Activated CD4-positive, alpha-beta T cell treated with anti-CD3 and anti-CD28 coated beads, Interleukin-2, amount 10 ng/mL, durations not matched to agents 24 days and 14 days (primary cell): ENCODE measurements around the gene CCDC159. TPM values are rescaled to one million over a fixed set of nuclear protein-coding genes. Genes with fewer than 3 reads are reported as not detected.
"Not testable (repeated sequence)": the region's sequence is repeated elsewhere in the genome, so short reads cannot be mapped to it uniquely, and the experiment has no call there.

Experiments
- DNase-seq: peaks from one replicate; pipeline ENCODE4 v3.0.0; 2022
- H3K27ac Mint-ChIP-seq: one replicate; pipeline ENCODE4 v1.8.0; 2022; ENCODE audit warnings: mild to moderate bottlenecking, mixed read lengths
- H3K27me3 Mint-ChIP-seq: one replicate; pipeline ENCODE4 v1.8.0; 2022; ENCODE audit warnings: mixed read lengths
- H3K36me3 Mint-ChIP-seq: one replicate; pipeline ENCODE4 v1.8.0; 2022; ENCODE audit warnings: low read depth, mild to moderate bottlenecking, mixed read lengths
- H3K4me1 Mint-ChIP-seq: one replicate; pipeline ENCODE4 v1.8.0; 2021; ENCODE audit warnings: mixed read lengths
- H3K4me3 Mint-ChIP-seq: one replicate; pipeline ENCODE4 v1.8.0; 2022; ENCODE audit warnings: mild to moderate bottlenecking, moderate library complexity, mixed read lengths
- H3K9me3 Mint-ChIP-seq: one replicate; pipeline ENCODE4 v1.8.0; 2021; ENCODE audit warnings: mixed read lengths
- intact Hi-C: fragments of 100-400 bp; cut with micrococcal nuclease; formaldehyde crosslinking; loops from one replicate; pipeline ENCODE4 v1.15.1; 2023
- total RNA-seq: library from RNA; stranded (reverse); gene quantifications from 2 replicates; pipeline ENCODE4 v1.2.3, GENCODE V29; 2022

The CCDC159 gene, protein sequence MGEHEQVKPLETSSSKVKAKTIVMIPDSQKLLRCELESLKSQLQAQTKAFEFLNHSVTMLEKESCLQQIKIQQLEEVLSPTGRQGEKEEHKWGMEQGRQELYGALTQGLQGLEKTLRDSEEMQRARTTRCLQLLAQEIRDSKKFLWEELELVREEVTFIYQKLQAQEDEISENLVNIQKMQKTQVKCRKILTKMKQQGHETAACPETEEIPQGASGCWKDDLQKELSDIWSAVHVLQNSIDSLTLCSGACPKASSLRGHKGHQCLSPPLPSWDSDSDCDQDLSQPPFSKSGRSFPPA
- total RNA-seq: 11.7 and 14.8 TPM in 2 replicates

DNA sequence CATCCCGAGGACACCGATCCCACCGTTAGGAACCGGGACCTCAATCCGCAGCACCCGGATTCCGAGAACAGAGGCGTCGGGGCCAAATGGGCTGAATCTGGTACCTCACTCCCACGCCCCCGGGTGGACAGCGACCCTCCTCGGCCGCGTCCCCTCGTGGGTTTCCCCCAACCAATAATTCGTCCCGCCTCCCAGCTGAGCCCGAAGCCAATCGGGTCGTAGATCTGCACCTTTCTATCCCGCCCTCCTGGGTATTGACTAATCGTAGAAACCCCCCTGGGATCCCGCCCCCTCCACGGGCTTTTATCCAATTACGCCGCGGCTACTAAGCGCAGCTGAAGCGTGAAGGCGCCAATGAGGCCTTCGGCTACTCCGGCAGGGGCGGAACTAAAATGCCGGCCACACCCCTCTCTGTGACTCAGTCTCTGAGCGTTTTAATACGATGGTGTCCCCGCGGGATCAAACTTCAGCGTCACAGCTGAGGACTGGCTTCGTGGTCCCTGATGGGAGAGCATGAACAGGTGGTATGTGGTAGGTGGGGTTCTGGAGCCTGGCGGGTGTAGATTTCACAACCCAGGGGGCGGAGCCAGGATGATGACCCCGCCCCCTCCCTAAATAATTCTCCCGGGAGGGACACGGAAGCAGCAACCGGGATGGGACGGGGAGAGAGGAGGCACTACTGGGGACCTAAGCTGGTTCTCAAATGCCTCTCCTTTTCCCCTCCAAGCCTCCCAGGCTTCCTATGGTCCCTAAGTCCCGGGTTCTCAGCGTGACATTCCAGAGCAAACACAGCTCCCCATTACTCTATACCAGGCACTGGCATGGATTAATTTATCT lies at the start of gene CCDC159, which contains the start of gene TMEM205:
CCDC159 (plus strand) TSS at position 416 of the 837 bp plus-strand sequence; CDS start at position 504, 88 bp downstream.
TMEM205 (minus strand) TSS at position 165 of the 837 bp plus-strand sequence. CDS start 649 bp downstream, outside the sequence.
- H3K27me3 Mint-ChIP-seq: no peaks in the 10 kb centered on the region
- H3K4me1 Mint-ChIP-seq: peaks cover 23% of the 10 kb centered on the region
- peak; percentile 99 for DNase-seq
- intact Hi-C loops: loop anchor here (1.0 kb wide), 2 partner anchors 9 to 28 kb away; partner anchors contain the start of genes PLPPR2 and SWSAP1
- H3K36me3 Mint-ChIP-seq: peaks cover 8% of the 10 kb centered on the region
- peak within 1 kb of the TSS; percentile 89 for H3K27ac Mint-ChIP-seq
- peaks cover 8% of the 10 kb centered on the region for H3K9me3 Mint-ChIP-seq
- H3K4me3 Mint-ChIP-seq: peak within 1 kb of the TSS; percentile 89

DNA sequence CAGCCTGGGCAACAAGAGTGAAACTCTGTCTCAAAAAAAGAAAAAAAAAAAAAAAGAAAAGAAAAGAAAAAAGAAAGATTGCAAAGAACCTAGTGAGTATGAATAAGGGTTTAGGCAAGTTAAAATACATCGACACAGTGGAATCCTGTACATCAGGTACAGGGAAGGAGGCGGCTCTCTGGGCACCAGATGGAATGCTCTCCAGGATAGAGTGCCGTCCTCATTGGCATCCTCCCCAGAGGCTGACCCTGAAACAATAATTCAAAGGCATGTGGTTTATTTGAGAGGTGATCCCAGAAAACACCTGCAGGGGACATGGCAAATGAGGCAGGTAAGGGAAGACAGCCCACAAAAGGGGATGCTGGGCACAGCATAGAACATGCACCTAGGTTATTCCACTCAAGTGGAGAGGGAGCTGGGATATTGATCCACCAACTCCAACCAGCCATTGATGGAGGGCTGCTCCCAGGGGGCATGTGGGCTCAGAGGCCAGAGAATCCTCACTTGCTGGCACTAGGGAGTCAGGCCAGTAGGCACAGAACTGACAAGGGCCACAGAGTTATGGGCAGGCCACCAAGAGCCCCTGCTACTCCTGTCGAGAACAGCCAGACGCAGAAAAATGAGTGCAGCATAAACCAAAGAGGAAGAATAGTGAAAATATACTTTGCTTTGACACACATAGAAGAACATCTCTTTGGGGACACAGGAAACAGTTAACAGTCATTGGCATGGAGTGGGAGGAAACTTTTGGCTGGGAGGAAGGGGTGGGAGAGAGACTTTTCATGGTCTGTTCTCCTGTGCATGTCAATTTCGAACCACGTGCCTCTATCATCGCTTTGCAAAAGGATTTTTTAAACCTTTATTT lies 46.1 kb upstream of the CCDC159 start:
- H3K36me3 Mint-ChIP-seq: no peaks in the 10 kb centered on the region

DNA sequence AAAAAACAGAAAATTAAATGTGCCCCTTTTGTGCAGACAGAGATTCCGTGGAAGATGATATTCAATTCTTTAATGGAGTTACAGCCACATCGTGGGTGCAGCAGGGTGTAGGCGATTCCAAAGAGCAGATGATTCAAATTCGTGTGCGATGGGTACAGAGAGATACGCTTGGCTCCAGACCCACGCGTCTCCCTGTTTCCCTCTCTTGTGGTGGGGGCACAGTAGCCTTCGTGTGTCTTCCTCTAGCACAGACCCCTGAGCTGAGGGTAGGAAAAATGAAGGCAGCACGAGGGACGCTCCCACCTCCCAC lies 45.6 kb upstream of the CCDC159 start:
- no peak for DNase-seq
- Mint-ChIP-seq H3K4me3 (no peak overlapping the region), H3K9me3 (no peaks in the 10 kb centered on the region), H3K27ac (no peak overlapping the region), H3K27me3 (peaks cover 15% of the 10 kb centered on the region), H3K4me1 (no peaks in the 10 kb centered on the region), H3K36me3 (no peaks in the 10 kb centered on the region)
- intact Hi-C loops: no loop called here

More for the DNA sequence above, 46.1 kb upstream of the CCDC159 start:
- H3K4me3 Mint-ChIP-seq: no peak overlapping the region
- DNase-seq: no peak
- no peak overlapping the region for H3K27ac Mint-ChIP-seq
- H3K4me1 Mint-ChIP-seq: no peaks in the 10 kb centered on the region
- intact Hi-C loops: loop anchor here (10.0 kb wide), 1 partner anchor 285 kb away; no protein-coding TSS in a partner anchor
- peaks cover 20% of the 10 kb centered on the region for H3K27me3 Mint-ChIP-seq
- no peaks in the 10 kb centered on the region for H3K9me3 Mint-ChIP-seq

DNA sequence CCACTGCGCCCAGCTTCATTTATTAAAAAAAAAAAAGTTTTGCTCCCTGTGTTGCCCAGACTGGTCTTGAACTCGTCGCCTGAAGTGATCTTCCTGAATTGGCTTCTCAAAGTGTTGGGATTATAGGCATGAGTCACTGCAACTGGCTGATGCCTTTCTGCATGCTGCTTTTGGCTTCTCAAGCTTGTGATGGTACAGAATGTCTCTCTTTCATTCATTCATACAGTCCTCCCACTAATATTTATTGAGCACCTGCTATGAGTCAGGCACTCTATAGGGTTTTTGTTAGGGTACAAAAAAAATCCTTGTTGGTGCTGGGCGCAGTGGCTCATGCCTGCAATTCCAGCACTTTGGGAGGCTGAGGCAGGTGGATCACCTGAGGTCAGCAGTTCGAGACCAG lies 41.4 kb upstream of the CCDC159 start:
- Mint-ChIP-seq H3K9me3 (no peaks in the 10 kb centered on the region), H3K4me3 (no peak overlapping the region), H3K27me3 (peaks cover 8% of the 10 kb centered on the region), H3K36me3 (no peaks in the 10 kb centered on the region), H3K27ac (no peak overlapping the region), H3K4me1 (no peaks in the 10 kb centered on the region)
- no peak for DNase-seq
- intact Hi-C loops: no loop called here

DNA sequence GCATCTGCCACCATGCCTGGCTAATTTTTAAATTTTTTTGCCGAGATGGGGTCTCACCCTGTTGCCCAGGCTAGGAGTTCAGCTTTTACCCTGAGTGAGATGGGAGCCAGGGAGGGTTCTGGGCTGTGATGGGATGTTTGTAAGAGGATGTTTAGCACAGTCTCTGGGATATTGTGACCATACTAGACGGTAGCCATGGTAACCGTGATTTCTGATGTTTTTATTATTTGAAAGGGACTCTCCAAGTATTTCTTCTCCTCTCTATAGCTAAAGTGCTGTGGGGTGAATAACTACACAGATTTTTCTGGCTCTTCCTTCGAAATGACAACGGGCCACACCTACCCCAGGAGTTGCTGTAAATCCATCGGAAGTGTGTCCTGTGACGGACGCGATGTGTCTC lies 40.0 kb upstream of the CCDC159 start:
- Mint-ChIP-seq H3K9me3 (no peaks in the 10 kb centered on the region), H3K36me3 (no peaks in the 10 kb centered on the region), H3K4me3 (no peak overlapping the region), H3K4me1 (no peaks in the 10 kb centered on the region), H3K27ac (no peak overlapping the region), H3K27me3 (peaks cover 8% of the 10 kb centered on the region)
- DNase-seq: no peak
- intact Hi-C loops: no loop called here

DNA sequence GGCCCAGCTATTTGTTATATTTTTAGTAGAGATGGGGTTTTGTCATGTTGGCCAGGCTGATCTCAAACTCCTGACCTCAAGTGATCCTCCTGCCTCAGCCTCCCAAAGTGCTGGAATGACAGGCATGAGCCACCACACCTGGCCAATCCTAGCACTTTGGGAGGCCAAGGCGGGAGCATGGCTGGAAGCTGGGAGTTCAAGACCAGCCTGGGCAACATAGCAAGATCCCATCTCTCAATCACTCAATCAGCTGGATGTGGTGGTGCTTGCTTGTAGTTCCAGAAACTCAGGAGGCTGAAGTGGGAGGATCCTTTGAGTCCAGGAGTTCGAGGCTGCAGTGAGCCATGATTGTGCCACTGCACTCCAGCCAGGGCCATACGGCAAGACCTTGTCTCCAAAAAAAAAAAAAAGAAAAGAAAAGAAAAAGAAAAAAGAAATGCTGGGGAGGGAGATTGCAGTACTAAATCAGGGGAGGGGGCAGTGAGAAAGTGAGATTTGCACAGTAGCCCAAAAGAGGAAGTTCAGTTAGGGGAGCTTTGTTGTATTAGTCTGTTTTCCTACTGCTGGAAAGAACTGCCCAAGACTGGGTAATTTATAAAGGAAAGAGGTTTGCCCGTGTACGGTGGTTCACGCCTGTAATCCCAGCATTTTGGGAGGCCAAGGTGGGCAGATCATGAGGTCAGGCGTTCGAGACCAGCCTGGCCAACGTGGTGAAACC lies 25.9 kb upstream of the CCDC159 start:
- H3K9me3 Mint-ChIP-seq, H3K4me3 Mint-ChIP-seq, H3K36me3 Mint-ChIP-seq, DNase-seq, intact Hi-C loops, H3K27me3 Mint-ChIP-seq, H3K27ac Mint-ChIP-seq: not testable (repeated sequence)
- peaks cover 21% of the 10 kb centered on the region for H3K4me1 Mint-ChIP-seq

DNA sequence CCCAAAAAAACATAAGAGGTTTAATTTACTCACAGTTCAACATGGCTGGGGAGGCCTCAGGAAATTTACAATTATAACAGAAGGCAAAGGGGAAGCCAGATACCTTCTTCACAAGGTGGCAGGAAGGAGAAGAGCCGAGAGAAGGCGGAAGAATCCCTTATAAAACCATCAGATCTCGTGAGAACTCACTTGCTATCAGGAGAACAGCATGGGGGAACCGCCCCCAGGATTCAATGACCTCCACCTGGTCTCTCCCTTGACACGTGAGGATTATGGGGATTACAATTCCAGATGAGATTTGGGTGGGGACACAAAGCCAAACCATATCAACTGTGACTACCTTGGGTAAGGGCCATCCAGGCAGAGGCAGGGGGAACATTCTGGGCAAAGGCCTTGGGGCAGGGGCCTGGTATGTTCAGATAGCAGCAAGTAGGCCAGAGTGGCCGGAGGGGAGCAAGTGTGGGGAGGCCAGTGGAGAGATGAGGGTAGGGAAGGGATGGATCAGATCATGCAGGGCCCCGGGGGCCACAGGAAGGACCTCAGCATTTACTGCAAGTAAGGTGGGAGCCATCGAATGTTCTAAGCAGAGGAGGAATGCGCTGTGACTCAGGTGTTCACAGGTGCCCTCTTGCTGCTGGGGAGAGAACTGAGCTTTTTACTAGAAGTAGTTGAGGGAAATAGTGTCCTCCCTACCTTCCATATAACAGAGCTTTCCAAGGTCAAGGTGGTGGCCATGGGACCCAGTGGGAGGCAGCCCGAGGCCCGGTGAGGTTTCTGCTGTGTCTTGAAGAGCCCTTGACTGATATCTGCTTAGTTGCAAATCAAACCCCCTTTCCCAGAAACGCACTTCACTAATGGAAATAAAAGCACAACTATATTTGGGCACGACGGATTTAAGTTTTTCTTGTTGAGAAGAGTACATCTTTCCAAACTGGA lies 24.9 kb upstream of the CCDC159 start:
- peaks cover 21% of the 10 kb centered on the region for H3K4me1 Mint-ChIP-seq
- no peaks in the 10 kb centered on the region for H3K9me3 Mint-ChIP-seq
- no peak overlapping the region for H3K4me3 Mint-ChIP-seq
- intact Hi-C loops: no loop called here
- H3K27me3 Mint-ChIP-seq: peaks cover 6% of the 10 kb centered on the region
- DNase-seq: no peak
- no peaks in the 10 kb centered on the region for H3K36me3 Mint-ChIP-seq
- H3K27ac Mint-ChIP-seq: no peak overlapping the region

DNA sequence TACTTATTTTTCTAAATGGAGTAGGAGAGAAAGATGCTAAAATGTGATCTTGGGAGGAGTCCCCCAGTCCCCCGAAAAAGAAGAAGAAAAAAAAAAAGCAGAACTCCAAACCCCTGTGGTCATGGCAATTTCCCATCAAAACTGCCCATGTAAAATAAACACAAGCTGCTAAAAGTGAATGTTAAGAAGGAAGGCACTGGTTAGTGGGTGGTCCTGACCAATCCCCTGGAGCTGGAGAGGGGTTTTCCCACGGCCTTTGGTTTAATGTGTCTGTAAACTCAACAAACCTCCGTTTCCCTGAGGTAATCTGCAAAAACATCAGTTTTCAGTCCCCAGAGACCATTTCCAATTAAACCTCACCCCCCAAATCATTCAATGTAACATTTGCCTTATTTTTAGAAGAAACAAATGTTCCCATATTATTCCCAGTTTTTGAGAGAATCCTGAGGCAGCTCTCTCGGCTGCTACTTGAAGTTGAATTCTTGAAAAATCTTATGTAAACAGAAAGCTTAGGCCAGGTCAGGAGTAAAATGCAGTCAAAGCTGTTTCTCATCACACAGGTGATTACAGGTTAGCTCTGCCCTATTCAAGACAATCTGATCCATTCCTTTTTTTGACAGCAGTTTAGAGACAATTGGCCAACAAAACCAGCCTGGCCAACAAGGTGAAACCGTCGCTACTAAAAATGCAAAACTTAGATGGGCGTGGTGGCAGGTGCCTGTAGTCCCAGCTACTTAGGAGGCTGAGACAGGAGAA lies 23.9 kb upstream of the CCDC159 start:
- Mint-ChIP-seq H3K27ac (no peak overlapping the region), H3K36me3 (peaks cover 4% of the 10 kb centered on the region), H3K4me3 (no peak overlapping the region), H3K4me1 (peaks cover 21% of the 10 kb centered on the region), H3K9me3 (no peaks in the 10 kb centered on the region), H3K27me3 (peaks cover 4% of the 10 kb centered on the region)
- intact Hi-C loops: no loop called here
- no peak for DNase-seq

DNA sequence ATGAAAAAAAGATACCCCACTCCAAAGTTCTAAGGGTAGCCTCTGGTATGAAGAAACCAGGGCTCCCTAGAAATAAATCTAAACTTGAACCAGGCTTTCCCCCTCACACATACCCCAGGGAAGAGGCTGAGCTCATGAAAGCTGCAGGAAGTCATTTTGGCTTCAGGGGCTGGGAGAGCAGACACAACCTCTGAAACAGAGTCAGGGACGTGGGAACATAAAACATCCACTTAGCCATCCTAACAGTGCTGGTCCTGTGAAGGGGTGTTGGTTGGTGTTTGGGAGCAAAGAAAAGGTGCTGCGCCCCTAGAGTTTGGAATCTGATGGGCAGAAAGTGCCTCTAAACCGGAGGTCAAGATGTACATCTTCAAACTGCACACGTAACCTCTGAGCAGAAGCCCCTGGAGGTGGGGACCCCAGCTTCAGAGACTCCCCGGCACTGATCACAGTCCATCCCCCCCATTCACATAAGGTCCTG lies 22.7 kb upstream of the CCDC159 start:
- Mint-ChIP-seq H3K9me3 (no peaks in the 10 kb centered on the region), H3K27ac (peak overlapping the region; percentile 91), H3K27me3 (no peaks in the 10 kb centered on the region), H3K4me3 (peak overlapping the region; percentile 74), H3K36me3 (peaks cover 4% of the 10 kb centered on the region), H3K4me1 (peaks cover 21% of the 10 kb centered on the region)
- DNase-seq: no peak
- intact Hi-C loops: no loop called here

DNA sequence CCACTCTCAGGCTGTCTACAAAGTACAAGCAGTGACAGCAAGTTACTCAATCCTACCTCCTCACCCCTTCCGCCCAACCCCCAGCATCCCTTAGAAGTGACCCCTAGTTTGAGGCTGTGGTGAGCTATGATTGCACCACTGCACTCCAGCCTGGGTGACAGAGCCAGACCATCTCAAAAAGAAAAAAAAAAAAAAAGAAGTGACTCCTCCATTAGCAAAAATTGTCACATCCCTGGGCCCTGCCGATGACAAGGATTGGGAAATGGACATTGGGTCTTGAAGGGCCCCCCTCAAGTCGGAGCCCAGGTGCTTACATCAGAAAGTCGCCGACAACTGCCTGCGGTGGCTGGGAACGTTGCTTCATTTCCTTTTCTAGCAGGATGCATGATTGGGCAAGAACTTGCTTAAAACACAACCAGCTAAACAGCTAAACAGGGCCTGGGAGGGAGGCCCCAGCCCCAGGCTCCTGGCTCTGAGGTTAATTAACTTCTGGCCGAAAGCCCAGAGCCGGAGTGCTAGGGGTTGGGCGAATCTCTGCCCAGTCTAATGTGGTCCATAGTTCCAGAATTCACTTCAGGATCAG lies 22.1 kb upstream of the CCDC159 start:
- peak overlapping the region; percentile 74 for H3K4me3 Mint-ChIP-seq
- DNase-seq: peak; percentile 83
- intact Hi-C loops: no loop called here

DNA sequence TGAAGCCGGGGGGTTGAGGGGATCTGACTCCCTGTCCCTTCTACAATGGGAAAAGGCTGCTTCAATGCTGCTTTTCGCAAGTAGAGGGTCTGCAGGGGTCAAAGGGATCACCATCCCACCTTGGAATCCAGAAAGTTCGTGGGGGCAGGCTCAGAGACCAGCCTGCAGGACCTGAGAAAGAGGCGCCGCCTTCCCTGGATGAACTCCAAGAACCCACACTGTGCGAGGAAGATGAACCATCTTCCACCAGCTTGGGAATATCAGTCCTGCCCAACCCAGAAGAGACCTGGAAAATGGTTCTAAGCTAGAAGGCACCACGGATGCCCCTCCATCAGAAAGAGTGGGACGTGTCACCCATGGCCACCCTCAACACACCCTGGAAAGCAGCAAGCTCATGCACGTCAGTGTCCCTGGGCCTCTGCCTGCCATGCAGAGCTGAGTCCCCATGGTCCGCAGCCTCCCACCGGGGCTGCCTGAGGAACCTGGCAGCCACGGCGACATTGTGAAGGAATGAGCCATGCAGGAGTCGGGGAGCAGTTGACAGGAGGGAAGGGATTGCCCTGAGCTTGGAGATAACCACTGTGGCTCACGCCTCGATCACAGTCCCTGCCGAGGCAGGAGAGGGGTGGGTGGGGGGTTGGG lies 21.4 kb upstream of the CCDC159 start:
- peaks cover 21% of the 10 kb centered on the region for H3K4me1 Mint-ChIP-seq
- no peaks in the 10 kb centered on the region for H3K9me3 Mint-ChIP-seq
- H3K27me3 Mint-ChIP-seq: no peaks in the 10 kb centered on the region
- DNase-seq: no peak
- H3K36me3 Mint-ChIP-seq: peaks cover 4% of the 10 kb centered on the region
- H3K27ac Mint-ChIP-seq: peak overlapping the region; percentile 91
- intact Hi-C loops: no loop called here
- H3K4me3 Mint-ChIP-seq: peak overlapping the region; percentile 74

More for the DNA sequence above, 22.1 kb upstream of the CCDC159 start:
- Mint-ChIP-seq H3K27me3 (no peaks in the 10 kb centered on the region), H3K36me3 (peaks cover 4% of the 10 kb centered on the region), H3K4me1 (peaks cover 21% of the 10 kb centered on the region), H3K27ac (peak overlapping the region; percentile 91), H3K9me3 (no peaks in the 10 kb centered on the region)
